WTC11 (cell line): Measurements from ENCODE around the gene USP11. TPM values are rescaled to one million over a fixed set of nuclear protein-coding genes. Genes with fewer than 3 reads are reported as not detected.

Experiments
- ATAC-seq: fragments of 200-7000 bp; cut with Tn5 transposase; 2 replicates; pipeline ENCODE4 v1.10.0; 2021; ENCODE audit warnings: mild to moderate bottlenecking, moderate library complexity
- CTCF ChIA-PET: fragments of 300-600 bp; sonication (Branson Sonifier 250); formaldehyde crosslinking; loops from one replicate; lab custom pipeline; 2021; ENCODE audit warnings: antibody characterized with exemption; lab: Charles Lee
- POLR2A ChIA-PET: fragments of 350-600 bp; sonication (Branson Sonifier 250); formaldehyde crosslinking; loops from one replicate; lab custom pipeline; 2021; ENCODE audit warnings: antibody characterized with exemption; lab: Charles Lee
- DNase-seq: peaks from one replicate; pipeline ENCODE4 v3.0.0; 2021; ENCODE audit warnings: low spot score
- H3K27ac Mint-ChIP-seq: 2 replicates; pipeline ENCODE4 v1.8.0; 2021; ENCODE audit warnings: mixed read lengths
- H3K27me3 Mint-ChIP-seq: 2 replicates; pipeline ENCODE4 v1.8.0; 2021; ENCODE audit warnings: low read depth, mild to moderate bottlenecking, moderate library complexity, mixed read lengths
- H3K36me3 Mint-ChIP-seq: 2 replicates; pipeline ENCODE4 v1.8.0; 2021; ENCODE audit warnings: mixed read lengths
- H3K4me1 Mint-ChIP-seq: 2 replicates; pipeline ENCODE4 v1.8.0; 2022; ENCODE audit warnings: mixed read lengths
- H3K4me3 Mint-ChIP-seq: 2 replicates; pipeline ENCODE4 v1.8.0; 2021; ENCODE audit warnings: mild to moderate bottlenecking, moderate library complexity, mixed read lengths
- H3K9me3 Mint-ChIP-seq: 2 replicates; pipeline ENCODE4 v1.8.0; 2021; ENCODE audit warnings: mixed read lengths
- AFF4 ChIP-seq: sonication (generic); formaldehyde crosslinking; IDR thresholded peaks from 2 replicates; pipeline ENCODE4 v1.8.1; 2023; ENCODE audit warnings: mild to moderate bottlenecking, missing genetic modification reagents, borderline replicate concordance
- ATF6 ChIP-seq: sonication (generic); formaldehyde crosslinking; IDR thresholded peaks from 2 replicates; pipeline ENCODE4 v1.8.1; 2023; ENCODE audit warnings: mild to moderate bottlenecking, missing genetic modification reagents
- CDX4 ChIP-seq: fragments of 250-450 bp; sonication (Bioruptor Pico); IDR thresholded peaks from 2 replicates; pipeline ENCODE4 v1.9.0; 2021; ENCODE audit warnings: moderate library complexity, mild to moderate bottlenecking, inconsistent platforms, borderline replicate concordance
- CREB1 ChIP-seq: sonication (generic); formaldehyde crosslinking; IDR thresholded peaks from 2 replicates; pipeline ENCODE4 v1.8.0; 2023; ENCODE audit warnings: mild to moderate bottlenecking, missing genetic modification reagents
- HMGA2 ChIP-seq: fragments of 250-450 bp; sonication (Bioruptor Pico); IDR thresholded peaks from 2 replicates; pipeline ENCODE4 v1.4.0; 2021; ENCODE audit warnings: mild to moderate bottlenecking, moderate library complexity
- IRF1 ChIP-seq: sonication (generic); formaldehyde crosslinking; IDR thresholded peaks from 2 replicates; pipeline ENCODE4 v1.8.0; 2023; ENCODE audit warnings: missing genetic modification reagents
- IRF2 ChIP-seq: sonication (generic); formaldehyde crosslinking; IDR thresholded peaks from 2 replicates; pipeline ENCODE4 v1.8.0; 2022; ENCODE audit warnings: low read depth, missing genetic modification reagents, borderline replicate concordance
- JAZF1 ChIP-seq: fragments of 250-450 bp; sonication (Bioruptor Pico); IDR thresholded peaks from 2 replicates; pipeline ENCODE4 v1.9.0; 2021; ENCODE audit warnings: moderate library complexity, mild to moderate bottlenecking, inconsistent platforms
- MAX ChIP-seq: sonication (generic); formaldehyde crosslinking; IDR thresholded peaks from 2 replicates; pipeline ENCODE4 v1.8.0; 2022; ENCODE audit warnings: mild to moderate bottlenecking, missing genetic modification reagents
- NR3C1 ChIP-seq: sonication (generic); formaldehyde crosslinking; conservative IDR thresholded peaks from 2 replicates; pipeline ENCODE4 v1.8.1; 2023; ENCODE audit warnings: low read depth, mild to moderate bottlenecking, missing genetic modification reagents
- PRDM15 ChIP-seq: sonication (generic); formaldehyde crosslinking; IDR thresholded peaks from 2 replicates; pipeline ENCODE4 v1.8.0; 2022; ENCODE audit warnings: missing genetic modification reagents
- PREB ChIP-seq: sonication (generic); formaldehyde crosslinking; IDR thresholded peaks from 2 replicates; pipeline ENCODE4 v1.8.1; 2022; ENCODE audit warnings: mild to moderate bottlenecking, missing genetic modification reagents, moderate library complexity, borderline replicate concordance
- ZNF219 ChIP-seq: sonication (generic); formaldehyde crosslinking; IDR thresholded peaks from 2 replicates; pipeline ENCODE4 v1.8.0; 2023; ENCODE audit warnings: missing genetic modification reagents, mild to moderate bottlenecking, borderline replicate concordance
- ZNF671 ChIP-seq: fragments of 250-450 bp; sonication (Bioruptor Pico); IDR thresholded peaks from 2 replicates; pipeline ENCODE4 v1.8.0; 2021; ENCODE audit warnings: mild to moderate bottlenecking
- total RNA-seq: library from RNA; stranded (reverse); gene quantifications from 3 replicates; pipeline ENCODE4 v1.2.3, GENCODE V29; 2021

Gene USP11
- total RNA-seq, 1 experiment from 2014 or later, result 86.8 TPM

- ATAC-seq (no peak), DNase-seq (no peak)
- Mint-ChIP-seq H3K36me3 (peaks cover 88% of the 10 kb centered on the region), H3K4me3 (no peak overlapping the region), H3K27ac (no peak overlapping the region; the same call in 1 of the 2 replicates), H3K9me3 (no peaks in the 10 kb centered on the region)
- TF ChIP-seq IRF1 (CRISPR knock-in tag) (no peak), AFF4 (no peak), CDX4 (CRISPR knock-in tag) (no peak), PRDM15 (CRISPR knock-in tag) (no peak), CREB1 (CRISPR knock-in tag) (no peak), NR3C1 (CRISPR knock-in tag) (no peak), ZNF219 (CRISPR knock-in tag) (no peak), JAZF1 (CRISPR knock-in tag) (no peak), ZNF671 (no peak), PREB (no peak), IRF2 (CRISPR knock-in tag) (no peak), HMGA2 (CRISPR knock-in tag) (no peak), ATF6 (CRISPR knock-in tag) (no peak), MAX (CRISPR knock-in tag) (no peak)
- TF ChIP-seq, all 79 proteins: peak for 0
- Mint-ChIP-seq H3K27me3 (no peaks in the 10 kb centered on the region), H3K4me1 (no peaks in the 10 kb centered on the region; the same call in 1 of the 2 replicates)
- ChIA-PET POLR2A (no interaction called here), CTCF (no interaction called here)
These were observed 22.0 kb upstream of the USP11 start for GRCh38 chrX:47210661-47211425.
